ENCODE results near the gene AGPAT2.

GRCh38 chr9:136650648-136651047, 36.6 kb downstream of the AGPAT2 start:
- TF ChIP-seq ZFP3 (CRISPR knock-in tag; IDR thresholded peaks at IDR 0.05) = no peak
- TF ChIP-seq ZNF565 (CRISPR knock-in tag; conservative IDR thresholded peaks at IDR 0.05; ENCODE audit: low read depth) = no peak
- no peak for TF ChIP-seq TOX (CRISPR knock-in tag; IDR thresholded peaks at IDR 0.05; ENCODE audit: borderline replicate concordance)
- TF ChIP-seq ZFP30 (CRISPR knock-in tag; IDR thresholded peaks at IDR 0.05) = no peak
- TF ChIP-seq PATZ1 (CRISPR knock-in tag; IDR thresholded peaks at IDR 0.05; ENCODE audit: borderline replicate concordance) = no peak

Measured in SK-N-SH treated with all-trans-retinoic acid at 6 μM for 48 hours (cell line).